Measurements from ENCODE around the gene MAP2K5. TPM values are rescaled to one million over a fixed set of nuclear protein-coding genes. Genes with fewer than 3 reads are reported as not detected.

The MAP2K5 gene
- total RNA-seq, 1 donor from 2014 or later, result 3.2 TPM

DNA sequence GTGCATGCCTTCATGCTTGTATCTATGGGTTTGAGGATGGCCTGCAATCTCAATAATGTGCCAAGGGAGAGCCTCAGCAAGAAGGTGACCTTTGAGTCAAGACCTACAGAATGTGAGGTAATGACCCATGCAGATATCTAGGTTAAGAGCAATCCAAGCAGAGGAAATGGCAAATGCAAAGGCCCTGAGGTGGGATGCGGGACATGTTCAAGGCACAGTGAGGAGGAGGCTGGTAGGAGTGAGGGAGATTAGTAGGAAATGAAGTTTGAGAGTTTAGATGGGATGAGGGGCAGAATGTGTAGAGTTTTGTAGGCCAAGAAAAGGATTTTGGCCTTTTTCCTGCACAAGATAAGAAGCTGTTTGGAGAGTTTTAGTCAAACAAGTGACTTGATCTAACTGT, 4.7 kb upstream of the MAP2K5 start:
- no peak for DNase-seq (ENCODE audit: low read depth)
- H3K4me3 ChIP-seq (ENCODE audit: low read depth, low read length), result no peak overlapping the region
- TF ChIP-seq, protein P1, sequence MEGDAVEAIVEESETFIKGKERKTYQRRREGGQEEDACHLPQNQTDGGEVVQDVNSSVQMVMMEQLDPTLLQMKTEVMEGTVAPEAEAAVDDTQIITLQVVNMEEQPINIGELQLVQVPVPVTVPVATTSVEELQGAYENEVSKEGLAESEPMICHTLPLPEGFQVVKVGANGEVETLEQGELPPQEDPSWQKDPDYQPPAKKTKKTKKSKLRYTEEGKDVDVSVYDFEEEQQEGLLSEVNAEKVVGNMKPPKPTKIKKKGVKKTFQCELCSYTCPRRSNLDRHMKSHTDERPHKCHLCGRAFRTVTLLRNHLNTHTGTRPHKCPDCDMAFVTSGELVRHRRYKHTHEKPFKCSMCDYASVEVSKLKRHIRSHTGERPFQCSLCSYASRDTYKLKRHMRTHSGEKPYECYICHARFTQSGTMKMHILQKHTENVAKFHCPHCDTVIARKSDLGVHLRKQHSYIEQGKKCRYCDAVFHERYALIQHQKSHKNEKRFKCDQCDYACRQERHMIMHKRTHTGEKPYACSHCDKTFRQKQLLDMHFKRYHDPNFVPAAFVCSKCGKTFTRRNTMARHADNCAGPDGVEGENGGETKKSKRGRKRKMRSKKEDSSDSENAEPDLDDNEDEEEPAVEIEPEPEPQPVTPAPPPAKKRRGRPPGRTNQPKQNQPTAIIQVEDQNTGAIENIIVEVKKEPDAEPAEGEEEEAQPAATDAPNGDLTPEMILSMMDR (conservative IDR thresholded peaks at IDR 0.05; ENCODE audit: low read depth, low read length), result no peak

DNA sequence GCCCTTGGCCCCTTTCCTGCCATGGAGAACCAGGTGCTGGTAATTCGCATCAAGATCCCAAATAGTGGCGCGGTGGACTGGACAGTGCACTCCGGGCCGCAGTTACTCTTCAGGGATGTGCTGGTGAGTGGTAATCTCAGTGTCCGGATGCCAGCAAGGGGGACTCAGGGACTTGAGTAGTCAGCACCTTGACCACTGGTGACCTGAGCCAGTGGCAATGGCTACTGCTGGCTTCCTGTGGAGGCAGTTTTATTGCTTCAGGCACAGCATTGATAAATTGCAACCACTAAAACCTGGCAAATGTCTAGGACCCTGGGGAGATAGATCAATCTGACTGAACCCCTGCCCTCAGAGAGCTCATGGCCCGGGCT, 830 bp downstream of the MAP2K5 start:
- TF ChIP-seq, protein P1 (conservative IDR thresholded peaks at IDR 0.05; ENCODE audit: low read depth, low read length), result no peak
- DNase-seq (ENCODE audit: low read depth), result no peak

DNA sequence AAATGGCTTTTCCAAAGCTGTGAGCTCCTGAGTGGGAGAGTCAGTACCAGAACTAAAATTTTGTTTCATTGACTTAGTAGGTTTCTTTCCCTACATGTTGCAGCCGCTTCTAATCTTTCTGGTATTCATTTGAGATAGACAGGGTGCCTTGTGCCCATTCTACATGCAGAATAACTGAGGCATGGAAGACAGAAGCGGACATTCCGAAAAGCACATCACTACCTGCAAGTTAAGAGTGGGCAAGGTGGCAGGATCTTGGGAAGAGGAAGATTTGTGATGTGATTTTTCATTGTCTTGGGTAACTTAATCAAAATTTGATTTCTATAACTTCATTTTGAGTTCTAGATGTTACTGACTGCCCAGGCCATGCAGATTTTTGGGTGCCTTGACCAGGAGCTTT, 2.0 kb downstream of the MAP2K5 start:
- H3K4me3 ChIP-seq (ENCODE audit: low read depth, low read length), result no peak overlapping the region
- DNase-seq (ENCODE audit: low read depth), result no peak
- TF ChIP-seq, protein P1 (conservative IDR thresholded peaks at IDR 0.05; ENCODE audit: low read depth, low read length), result no peak

More for the DNA sequence above, 830 bp downstream of the MAP2K5 start:
- H3K4me3 ChIP-seq (ENCODE audit: low read depth, low read length), result peak overlapping the region; percentile 68

DNA sequence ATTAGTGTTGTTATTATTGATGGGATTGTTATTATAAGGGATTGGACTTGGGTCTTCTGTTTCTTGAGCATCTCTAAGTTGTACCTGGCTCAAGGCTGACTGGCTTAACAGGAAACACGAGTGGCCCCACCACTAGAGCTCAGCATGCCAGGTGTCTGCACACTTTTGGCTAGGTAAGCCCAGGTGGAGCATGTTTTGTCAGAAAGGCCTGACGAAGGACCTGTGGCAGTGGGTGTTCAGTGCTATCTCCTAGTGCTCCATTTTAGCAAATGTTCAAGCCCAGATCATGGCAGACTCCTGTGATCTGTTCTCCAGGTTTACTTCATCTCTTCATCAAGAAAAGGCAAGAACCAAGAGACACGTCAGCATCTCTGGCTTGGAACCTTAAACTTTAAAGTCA, 3.4 kb downstream of the MAP2K5 start:
- DNase-seq (ENCODE audit: low read depth), result no peak
- TF ChIP-seq, protein P1 (conservative IDR thresholded peaks at IDR 0.05; ENCODE audit: low read depth, low read length), result no peak
- H3K4me3 ChIP-seq (ENCODE audit: low read depth, low read length), result no peak overlapping the region

DNA sequence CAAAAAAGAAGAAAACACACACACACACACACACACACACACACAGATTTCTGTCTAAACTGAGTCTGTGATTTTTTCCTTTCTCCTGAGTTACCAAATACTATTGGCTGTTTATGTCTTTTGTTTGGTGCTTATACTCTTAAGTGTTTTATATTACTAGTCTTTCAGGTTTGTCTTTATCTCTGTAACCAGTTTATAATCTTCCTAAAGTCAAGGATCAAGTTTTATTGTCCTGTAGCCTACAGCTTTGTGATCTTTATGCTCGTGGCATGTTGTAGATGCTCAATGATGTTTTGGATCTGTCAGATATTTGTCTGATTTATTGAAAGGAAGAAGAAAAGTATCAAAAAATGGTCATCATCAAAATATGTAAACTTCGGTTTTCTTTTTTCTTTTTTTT, 4.6 kb downstream of the MAP2K5 start:
- no peak for DNase-seq (ENCODE audit: low read depth)
- no peak overlapping the region for H3K4me3 ChIP-seq (ENCODE audit: low read depth, low read length)
- TF ChIP-seq, protein P1 (conservative IDR thresholded peaks at IDR 0.05; ENCODE audit: low read depth, low read length), result no peak

DNA sequence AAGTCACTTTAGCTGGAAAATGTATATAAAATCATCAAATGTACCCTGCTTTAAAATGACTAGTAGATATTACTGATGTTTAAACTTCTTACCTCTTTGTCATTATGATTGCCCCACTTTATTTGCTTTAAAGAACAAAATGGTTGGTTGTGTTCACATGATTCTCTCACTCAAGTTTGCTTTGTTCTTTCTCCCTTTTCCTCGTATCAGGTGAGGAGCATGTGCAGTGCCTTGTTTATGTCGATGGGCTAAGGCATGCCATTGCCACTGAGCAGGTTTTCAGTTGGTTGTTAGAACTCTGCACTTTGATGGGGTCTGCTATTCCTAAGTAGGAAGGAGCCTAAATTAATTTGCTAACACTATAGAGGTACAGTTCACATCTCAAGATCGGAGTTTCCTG, 5.3 kb downstream of the MAP2K5 start:
- TF ChIP-seq, protein P1 (conservative IDR thresholded peaks at IDR 0.05; ENCODE audit: low read depth, low read length), result no peak
- no peak for DNase-seq (ENCODE audit: low read depth)
- H3K4me3 ChIP-seq (ENCODE audit: low read depth, low read length), result no peak overlapping the region

DNA sequence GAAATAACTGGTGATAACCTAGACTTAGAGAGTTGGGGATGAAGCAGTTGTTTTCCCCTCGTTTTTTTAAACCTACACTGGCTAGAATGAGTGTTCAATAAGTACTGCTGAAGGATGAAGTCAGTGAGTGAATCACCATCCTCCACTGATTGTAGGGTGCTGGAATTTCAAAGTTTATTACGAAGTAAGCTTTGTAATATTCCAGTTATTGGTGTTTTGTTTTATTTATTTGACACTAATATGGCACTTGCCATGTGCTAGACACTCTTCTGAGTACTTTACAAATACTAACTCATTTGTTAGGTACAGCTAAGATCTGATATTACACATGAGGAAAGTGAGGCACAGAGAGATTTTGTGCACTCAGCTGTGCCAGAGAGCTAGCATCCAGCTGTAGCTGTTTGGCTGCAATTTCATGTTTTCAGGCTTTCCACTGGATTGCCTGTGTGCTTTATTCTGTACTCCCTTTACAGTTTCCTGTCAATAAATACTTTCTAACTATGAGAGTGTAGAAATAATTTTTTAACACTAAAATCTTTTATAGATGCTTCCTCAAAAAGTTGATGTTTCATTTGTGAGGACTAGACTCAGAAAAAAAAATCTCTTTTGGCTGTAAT, 5.8 kb downstream of the MAP2K5 start:
- TF ChIP-seq, protein P1 (conservative IDR thresholded peaks at IDR 0.05; ENCODE audit: low read depth, low read length), result no peak
- DNase-seq (ENCODE audit: low read depth), result no peak

More for the DNA sequence above, 5.8 kb downstream of the MAP2K5 start:
- no peak overlapping the region for H3K4me3 ChIP-seq (ENCODE audit: low read depth, low read length)

Data from epithelial cell of proximal tubule (primary cell).